Muscle layer of duodenum (tissue), 2 donors: ENCODE results near the gene C1orf232.

ENCODE experiments used
- H3K27ac ChIP-seq: one replicate; pipeline ENCODE4 v1.7.0; 2013; ENCODE audit warnings: mild to moderate bottlenecking, low read length
- H3K27me3 ChIP-seq: one replicate; pipeline ENCODE4 v1.7.0; 2013; ENCODE audit warnings: low read depth, mild to moderate bottlenecking, control low read depth, low read length
- H3K36me3 ChIP-seq, 2 donors: one replicate each; pipeline ENCODE4 v1.7.0; 2013; ENCODE audit warnings: low read length in 2 of 2, control low read depth in 1 of 2, mild to moderate bottlenecking in 1 of 2; ENCODE audit not compliant: insufficient read depth in 2 of 2, control insufficient read depth in 1 of 2
- H3K4me1 ChIP-seq, 2 donors: one replicate each; pipeline ENCODE4 v1.7.0; 2013; ENCODE audit warnings: low read length in 2 of 2, mild to moderate bottlenecking in 2 of 2, control low read depth in 1 of 2, moderate library complexity in 1 of 2; ENCODE audit not compliant: insufficient read depth in 2 of 2, control insufficient read depth in 1 of 2
- H3K4me3 ChIP-seq, 2 donors: one replicate each; pipeline ENCODE4 v1.7.0; 2013; ENCODE audit warnings: low read length in 2 of 2, low read depth in 1 of 2, mild to moderate bottlenecking in 1 of 2
- H3K9me3 ChIP-seq, 2 donors: one replicate each; pipeline ENCODE4 v1.7.0; 2013; ENCODE audit warnings: low read length in 2 of 2, control low read depth in 1 of 2, mild to moderate bottlenecking in 1 of 2; ENCODE audit not compliant: control insufficient read depth in 1 of 2
- donor health status: healthy.

The C1orf232 gene

GRCh38 chr1:26168410-26169197 is at the start of gene C1orf232:
Gene C1orf232 (minus strand): TSS chr1:26168963. CDS start chr1:26168499, 464 bp downstream.
- no peaks in the 10 kb centered on the region for H3K27me3 ChIP-seq
- H3K36me3 ChIP-seq: no peaks in the 10 kb centered on the region
- H3K4me1 ChIP-seq: peaks cover 10 to 26% of the 10 kb centered on the region in 2 donors
- H3K4me3 ChIP-seq: peak within 1 kb of the TSS; percentile 79 to 89
- H3K27ac ChIP-seq: peak within 1 kb of the TSS; percentile 72
- H3K9me3 ChIP-seq: no peaks in the 10 kb centered on the region

GRCh38 chr1:26215246-26215645 is 46.5 kb upstream of the C1orf232 start:
- H3K4me1 ChIP-seq: no peaks in the 10 kb centered on the region
- no peak overlapping the region for H3K4me3 ChIP-seq
- no peaks in the 10 kb centered on the region for H3K27me3 ChIP-seq
- H3K27ac ChIP-seq: no peak overlapping the region
- H3K36me3 ChIP-seq: no peaks in the 10 kb centered on the region
- no peaks in the 10 kb centered on the region for H3K9me3 ChIP-seq

- Histone ChIP-seq H3K27ac (no peak overlapping the region), H3K4me1 (no peaks in the 10 kb centered on the region), H3K36me3 (no peaks in the 10 kb centered on the region), H3K27me3 (no peaks in the 10 kb centered on the region), H3K4me3 (no peak overlapping the region), H3K9me3 (no peaks in the 10 kb centered on the region)
Observed at GRCh38 chr1:26213335-26213905, 44.7 kb upstream of the C1orf232 start.

GRCh38 chr1:26212726-26213125 is 44.0 kb upstream of the C1orf232 start:
- no peak overlapping the region for H3K27ac ChIP-seq
- H3K4me3 ChIP-seq: no peak overlapping the region
- no peaks in the 10 kb centered on the region for H3K4me1 ChIP-seq
- no peaks in the 10 kb centered on the region for H3K36me3 ChIP-seq
- no peaks in the 10 kb centered on the region for H3K27me3 ChIP-seq
- H3K9me3 ChIP-seq: no peaks in the 10 kb centered on the region

- H3K4me1 ChIP-seq: no peaks in the 10 kb centered on the region
- no peaks in the 10 kb centered on the region for H3K27me3 ChIP-seq
- H3K9me3 ChIP-seq: no peaks in the 10 kb centered on the region
- H3K36me3 ChIP-seq: no peaks in the 10 kb centered on the region
- H3K4me3 ChIP-seq: no peak overlapping the region
- no peak overlapping the region for H3K27ac ChIP-seq
Observed at GRCh38 chr1:26210147-26210870, 41.5 kb upstream of the C1orf232 start.

GRCh38 chr1:26203642-26204318 is 35.0 kb upstream of the C1orf232 start:
- H3K27ac ChIP-seq: no peak overlapping the region
- H3K4me1 ChIP-seq: no peaks in the 10 kb centered on the region
- H3K27me3 ChIP-seq: no peaks in the 10 kb centered on the region
- no peaks in the 10 kb centered on the region for H3K36me3 ChIP-seq
- no peak overlapping the region for H3K4me3 ChIP-seq
- H3K9me3 ChIP-seq: no peaks in the 10 kb centered on the region

- Histone ChIP-seq H3K4me1 (no peaks in the 10 kb centered on the region), H3K27me3 (no peaks in the 10 kb centered on the region), H3K36me3 (no peaks in the 10 kb centered on the region), H3K9me3 (no peaks in the 10 kb centered on the region), H3K27ac (no peak overlapping the region), H3K4me3 (no peak overlapping the region)
Observed at GRCh38 chr1:26200413-26200812, 31.6 kb upstream of the C1orf232 start.

- H3K36me3 ChIP-seq: no peaks in the 10 kb centered on the region
- H3K27ac ChIP-seq: no peak overlapping the region
- H3K4me3 ChIP-seq: no peak overlapping the region
- no peaks in the 10 kb centered on the region for H3K9me3 ChIP-seq
- H3K4me1 ChIP-seq: no peaks in the 10 kb centered on the region
- H3K27me3 ChIP-seq: no peaks in the 10 kb centered on the region
Observed at GRCh38 chr1:26197813-26198212, 29.1 kb upstream of the C1orf232 start.

GRCh38 chr1:26197301-26197700 is 28.5 kb upstream of the C1orf232 start:
- Histone ChIP-seq H3K4me3 (no peak overlapping the region), H3K4me1 (no peaks in the 10 kb centered on the region), H3K27me3 (no peaks in the 10 kb centered on the region), H3K27ac (no peak overlapping the region), H3K36me3 (no peaks in the 10 kb centered on the region), H3K9me3 (no peaks in the 10 kb centered on the region)

GRCh38 chr1:26195805-26196204 is 27.0 kb upstream of the C1orf232 start:
- Histone ChIP-seq H3K27ac (no peak overlapping the region), H3K27me3 (no peaks in the 10 kb centered on the region), H3K4me1 (no peaks in the 10 kb centered on the region), H3K4me3 (no peak overlapping the region), H3K36me3 (no peaks in the 10 kb centered on the region), H3K9me3 (no peaks in the 10 kb centered on the region)

GRCh38 chr1:26191739-26192138 is 23.0 kb upstream of the C1orf232 start:
- Histone ChIP-seq H3K9me3 (no peaks in the 10 kb centered on the region), H3K4me3 (no peak overlapping the region), H3K36me3 (no peaks in the 10 kb centered on the region), H3K27ac (no peak overlapping the region), H3K27me3 (no peaks in the 10 kb centered on the region), H3K4me1 (no peaks in the 10 kb centered on the region)
